ENCODE data around the gene PARD3B.

Gene PARD3B

DNA sequence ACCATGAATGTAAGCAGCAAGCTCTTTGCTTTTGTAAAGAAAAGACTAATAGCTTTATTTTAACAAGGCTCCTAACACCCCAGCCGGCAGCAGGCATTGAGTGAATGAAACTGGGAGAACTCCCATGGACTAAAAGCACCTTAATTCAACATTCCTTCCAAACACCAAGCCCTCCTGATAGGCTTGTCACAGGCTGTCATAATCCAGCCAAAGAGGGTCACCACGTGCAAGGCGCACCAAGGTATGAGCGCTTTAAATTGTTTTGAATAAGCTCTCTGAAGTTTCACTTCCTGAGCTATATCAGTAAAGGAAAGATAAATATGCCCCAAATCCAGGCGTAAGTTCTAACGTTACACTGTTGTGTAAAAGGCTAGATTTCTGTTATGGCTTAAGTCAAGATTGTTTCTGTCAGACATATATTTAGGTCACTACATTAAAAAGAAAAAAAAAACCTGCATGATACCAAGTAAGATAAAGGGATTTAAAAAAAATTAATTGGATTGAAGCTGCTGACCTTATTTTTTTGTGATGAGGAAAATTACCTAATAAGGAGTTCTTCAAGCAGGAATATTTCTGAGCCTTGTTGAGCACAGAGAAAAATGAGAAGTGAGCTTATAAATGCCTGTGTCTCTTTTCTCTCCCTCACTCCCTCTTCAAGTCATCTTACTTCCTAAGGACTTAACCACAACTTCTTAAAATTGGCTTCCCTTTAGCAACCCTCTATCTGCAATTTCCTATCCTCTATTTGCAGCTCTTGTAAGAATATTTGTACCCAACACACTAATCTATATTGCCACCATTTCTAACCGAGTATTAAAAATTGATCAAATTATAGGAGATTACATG, 1000.9 kb downstream of the PARD3B start:
- H3K4me3 ChIP-seq (ENCODE audit: low read depth in 1 of 2, low read length in 2 of 2) = no peak overlapping the region
- H3K79me2 ChIP-seq (ENCODE audit: insufficient read depth, low read length) = no peaks in the 10 kb centered on the region
- ATAC-seq (ENCODE audit: insufficient read depth, low read depth) (no peak), DNase-seq (no peak)
- no peaks in the 10 kb centered on the region for H3K4me1 ChIP-seq (ENCODE audit: insufficient read depth, low read length)
- H3K9ac ChIP-seq (ENCODE audit: low read depth, low read length) = no peak overlapping the region
- no peaks in the 10 kb centered on the region for H3K9me3 ChIP-seq (ENCODE audit: insufficient read depth, low read length, severe bottlenecking)
- TF ChIP-seq EZH2 (IDR thresholded peaks at IDR 0.05; ENCODE audit: borderline replicate concordance, low read depth, low read length, severe bottlenecking) = no peak
- TF ChIP-seq, protein P1, sequence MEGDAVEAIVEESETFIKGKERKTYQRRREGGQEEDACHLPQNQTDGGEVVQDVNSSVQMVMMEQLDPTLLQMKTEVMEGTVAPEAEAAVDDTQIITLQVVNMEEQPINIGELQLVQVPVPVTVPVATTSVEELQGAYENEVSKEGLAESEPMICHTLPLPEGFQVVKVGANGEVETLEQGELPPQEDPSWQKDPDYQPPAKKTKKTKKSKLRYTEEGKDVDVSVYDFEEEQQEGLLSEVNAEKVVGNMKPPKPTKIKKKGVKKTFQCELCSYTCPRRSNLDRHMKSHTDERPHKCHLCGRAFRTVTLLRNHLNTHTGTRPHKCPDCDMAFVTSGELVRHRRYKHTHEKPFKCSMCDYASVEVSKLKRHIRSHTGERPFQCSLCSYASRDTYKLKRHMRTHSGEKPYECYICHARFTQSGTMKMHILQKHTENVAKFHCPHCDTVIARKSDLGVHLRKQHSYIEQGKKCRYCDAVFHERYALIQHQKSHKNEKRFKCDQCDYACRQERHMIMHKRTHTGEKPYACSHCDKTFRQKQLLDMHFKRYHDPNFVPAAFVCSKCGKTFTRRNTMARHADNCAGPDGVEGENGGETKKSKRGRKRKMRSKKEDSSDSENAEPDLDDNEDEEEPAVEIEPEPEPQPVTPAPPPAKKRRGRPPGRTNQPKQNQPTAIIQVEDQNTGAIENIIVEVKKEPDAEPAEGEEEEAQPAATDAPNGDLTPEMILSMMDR (IDR thresholded peaks at IDR 0.05; ENCODE audit: borderline replicate concordance, extremely low read depth, low read length, poor library complexity, severe bottlenecking) = no peak
- no peaks in the 10 kb centered on the region for H3K27me3 ChIP-seq (ENCODE audit: insufficient read depth, low read length, poor library complexity)
- H3K27ac ChIP-seq (ENCODE audit: low read length) = no peak overlapping the region
- no peaks in the 10 kb centered on the region for H4K20me1 ChIP-seq (ENCODE audit: insufficient read depth, low read length)
- no peaks in the 10 kb centered on the region for H3K36me3 ChIP-seq (ENCODE audit: insufficient read depth, low read length)
- H2AFZ ChIP-seq (ENCODE audit: low read depth, low read length) = no peak overlapping the region
- H3K4me2 ChIP-seq (ENCODE audit: insufficient read depth, low read length) = no peak overlapping the region

DNA sequence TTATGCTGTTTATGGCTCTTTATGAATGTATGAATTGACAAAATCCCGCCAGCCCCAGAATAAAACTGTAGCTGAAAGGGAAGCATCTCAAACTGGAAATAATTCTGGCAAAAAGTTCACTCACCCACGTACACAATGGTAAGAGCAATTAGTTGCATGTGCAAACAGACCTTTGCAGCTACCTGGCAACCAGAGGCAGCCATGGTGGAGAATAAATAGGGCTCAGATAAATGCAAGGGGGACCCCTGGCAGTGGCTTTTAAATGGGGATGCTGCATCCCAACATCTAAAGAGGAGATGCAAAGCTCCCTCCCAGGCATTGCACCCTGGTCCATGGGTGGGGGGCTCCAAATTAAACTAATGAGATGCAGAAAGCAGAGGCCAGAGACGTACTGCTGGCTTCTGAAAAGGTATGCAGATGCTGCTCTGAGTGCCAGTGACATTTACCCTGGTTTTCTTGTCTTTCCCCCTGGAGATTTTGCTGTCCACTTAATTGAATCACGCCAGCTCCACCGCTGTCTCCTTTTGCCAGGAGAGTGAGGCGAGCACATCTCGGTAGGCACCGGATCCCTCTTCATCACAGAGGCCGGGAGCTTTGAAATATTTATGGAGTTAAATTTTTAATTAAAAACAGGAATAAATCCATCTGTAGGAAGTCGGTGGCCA, 1010.4 kb downstream of the PARD3B start:
- H3K27me3 ChIP-seq (ENCODE audit: insufficient read depth, low read length, poor library complexity) = no peaks in the 10 kb centered on the region
- H3K27ac ChIP-seq (ENCODE audit: low read length) = no peak overlapping the region
- H3K4me2 ChIP-seq (ENCODE audit: insufficient read depth, low read length) = no peak overlapping the region
- ATAC-seq (ENCODE audit: insufficient read depth, low read depth) = no peak
- H2AFZ ChIP-seq (ENCODE audit: low read depth, low read length) = no peak overlapping the region
- H3K36me3 ChIP-seq (ENCODE audit: insufficient read depth, low read length) = no peaks in the 10 kb centered on the region
- no peaks in the 10 kb centered on the region for H3K9me3 ChIP-seq (ENCODE audit: insufficient read depth, low read length, severe bottlenecking)
- no peak overlapping the region for H3K4me3 ChIP-seq (ENCODE audit: low read depth in 1 of 2, low read length in 2 of 2)
- no peak overlapping the region for H3K9ac ChIP-seq (ENCODE audit: low read depth, low read length)
- no peaks in the 10 kb centered on the region for H3K4me1 ChIP-seq (ENCODE audit: insufficient read depth, low read length)
- H3K79me2 ChIP-seq (ENCODE audit: insufficient read depth, low read length) = no peaks in the 10 kb centered on the region
- DNase-seq = no peak
- no peaks in the 10 kb centered on the region for H4K20me1 ChIP-seq (ENCODE audit: insufficient read depth, low read length)
- TF ChIP-seq, protein P1 (IDR thresholded peaks at IDR 0.05; ENCODE audit: borderline replicate concordance, extremely low read depth, low read length, poor library complexity, severe bottlenecking) = no peak
- TF ChIP-seq EZH2 (IDR thresholded peaks at IDR 0.05; ENCODE audit: borderline replicate concordance, low read depth, low read length, severe bottlenecking) = no peak

DNA sequence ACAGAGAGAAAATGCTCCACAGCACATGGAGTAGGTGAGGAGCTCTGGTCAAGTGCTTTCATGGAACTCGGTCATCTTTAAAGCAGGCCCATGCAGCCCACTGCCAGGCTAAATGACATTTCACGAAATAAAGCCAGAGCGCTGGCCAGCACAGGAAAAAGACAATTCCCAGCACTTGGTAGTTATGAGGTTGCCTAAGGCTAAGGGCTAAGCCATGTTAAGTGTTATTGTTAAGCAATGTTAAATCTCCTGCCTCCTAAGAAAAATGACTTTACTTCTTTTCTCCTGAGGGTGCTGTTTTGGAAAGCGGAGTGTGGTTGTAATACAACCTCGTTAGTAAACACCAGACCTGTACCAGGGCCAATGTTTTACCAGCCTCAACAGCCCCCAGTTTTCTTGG, 1011.1 kb downstream of the PARD3B start:
- ATAC-seq (ENCODE audit: insufficient read depth, low read depth) = no peak

More for the DNA sequence above, 1011.1 kb downstream of the PARD3B start:
- H3K79me2 ChIP-seq (ENCODE audit: insufficient read depth, low read length) = no peaks in the 10 kb centered on the region
- H3K4me2 ChIP-seq (ENCODE audit: insufficient read depth, low read length) = no peak overlapping the region
- no peaks in the 10 kb centered on the region for H3K9me3 ChIP-seq (ENCODE audit: insufficient read depth, low read length, severe bottlenecking)
- H3K9ac ChIP-seq (ENCODE audit: low read depth, low read length) = no peak overlapping the region
- TF ChIP-seq, protein P1 (IDR thresholded peaks at IDR 0.05; ENCODE audit: borderline replicate concordance, extremely low read depth, low read length, poor library complexity, severe bottlenecking) = no peak
- TF ChIP-seq EZH2 (IDR thresholded peaks at IDR 0.05; ENCODE audit: borderline replicate concordance, low read depth, low read length, severe bottlenecking) = no peak
- no peak overlapping the region for H3K27ac ChIP-seq (ENCODE audit: low read length)
- H3K36me3 ChIP-seq (ENCODE audit: insufficient read depth, low read length) = no peaks in the 10 kb centered on the region
- no peak for DNase-seq
- H4K20me1 ChIP-seq (ENCODE audit: insufficient read depth, low read length) = no peaks in the 10 kb centered on the region
- H3K4me3 ChIP-seq (ENCODE audit: low read depth in 1 of 2, low read length in 2 of 2) = no peak overlapping the region
- no peaks in the 10 kb centered on the region for H3K27me3 ChIP-seq (ENCODE audit: insufficient read depth, low read length, poor library complexity)
- H3K4me1 ChIP-seq (ENCODE audit: insufficient read depth, low read length) = no peaks in the 10 kb centered on the region
- no peak overlapping the region for H2AFZ ChIP-seq (ENCODE audit: low read depth, low read length)

Data from DND-41 (cell line).